Cerebellar cortex (tissue), 1 donor: ENCODE data around the gene MAL.

Experiments used
- DNase-seq: peaks from one replicate; pipeline ENCODE4 v3.0.0-alpha.2; 2015; ENCODE audit warnings: low spot score

Gene MAL

DNA sequence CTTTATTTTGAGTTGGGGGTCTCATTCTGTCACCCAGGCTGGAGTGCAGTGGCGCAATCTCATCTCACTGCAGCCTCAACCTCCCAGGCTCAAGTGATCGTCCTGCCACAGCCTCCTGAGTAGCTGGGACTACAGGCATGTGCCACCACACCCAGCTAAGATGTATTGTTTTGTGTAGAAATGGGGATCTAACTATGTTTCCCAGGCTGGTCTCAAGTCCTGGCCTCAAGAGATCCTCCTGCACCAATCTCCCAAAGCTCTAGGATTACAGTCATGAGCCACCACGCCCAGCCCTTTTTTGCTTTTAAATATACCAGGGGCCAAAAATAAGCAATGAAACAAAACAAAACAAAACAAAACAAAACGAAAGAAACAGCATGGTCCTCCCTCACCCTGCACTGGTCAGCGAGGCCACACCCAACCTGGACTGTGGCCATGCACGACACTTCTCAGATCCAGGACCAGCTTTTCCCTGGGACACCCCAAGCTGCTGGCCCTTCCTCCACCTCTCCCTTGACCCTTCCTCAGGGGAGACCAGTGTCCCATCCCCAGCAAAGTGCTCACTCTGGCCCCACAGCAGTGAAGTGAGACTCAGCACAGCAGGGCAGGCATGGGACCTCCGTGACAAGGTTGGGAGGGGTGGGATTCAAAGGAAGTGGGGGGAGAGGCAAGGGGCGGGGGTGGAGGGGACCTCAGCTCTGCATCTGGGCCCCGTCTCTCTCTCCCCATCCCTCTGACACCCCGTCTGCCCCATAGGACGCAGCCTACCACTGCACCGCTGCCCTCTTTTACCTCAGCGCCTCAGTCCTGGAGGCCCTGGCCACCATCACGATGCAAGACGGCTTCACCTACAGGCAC is 23.5 kb downstream of the MAL start:
- DNase-seq = no peak

DNA sequence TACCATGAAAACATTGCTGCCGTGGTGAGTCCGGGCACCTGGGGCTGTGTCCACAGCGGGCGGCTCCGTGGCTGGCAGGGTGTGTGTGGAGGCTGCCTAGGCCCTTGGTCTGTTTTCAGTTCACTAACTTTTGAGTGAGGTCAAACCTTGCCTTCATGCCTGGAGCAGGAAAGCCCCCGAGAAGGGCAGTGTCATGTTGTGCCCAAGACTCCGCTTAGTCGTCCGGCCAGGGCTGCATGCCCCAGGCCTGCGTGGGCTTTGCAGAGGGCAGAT is 24.1 kb downstream of the MAL start:
- no peak for DNase-seq

DNA sequence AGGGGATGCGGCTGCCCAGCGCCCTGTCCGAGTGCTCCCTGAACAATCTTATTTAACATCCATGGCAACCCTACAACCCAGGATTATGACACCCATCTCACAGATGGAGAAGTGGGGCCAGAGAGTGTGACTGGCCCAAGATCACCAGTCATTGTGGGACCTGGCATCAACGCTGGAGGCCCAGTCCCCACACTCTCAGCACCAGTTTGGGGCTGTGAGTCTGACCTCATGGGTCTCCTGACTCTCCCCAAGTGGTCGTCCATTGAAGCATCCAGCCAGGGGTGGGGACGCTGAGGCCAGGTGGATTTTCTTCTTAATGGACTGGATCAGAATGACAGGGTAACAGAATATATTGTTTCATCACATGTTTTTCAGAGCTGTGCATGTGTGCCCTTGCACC is 24.5 kb downstream of the MAL start:
- no peak for DNase-seq

DNA sequence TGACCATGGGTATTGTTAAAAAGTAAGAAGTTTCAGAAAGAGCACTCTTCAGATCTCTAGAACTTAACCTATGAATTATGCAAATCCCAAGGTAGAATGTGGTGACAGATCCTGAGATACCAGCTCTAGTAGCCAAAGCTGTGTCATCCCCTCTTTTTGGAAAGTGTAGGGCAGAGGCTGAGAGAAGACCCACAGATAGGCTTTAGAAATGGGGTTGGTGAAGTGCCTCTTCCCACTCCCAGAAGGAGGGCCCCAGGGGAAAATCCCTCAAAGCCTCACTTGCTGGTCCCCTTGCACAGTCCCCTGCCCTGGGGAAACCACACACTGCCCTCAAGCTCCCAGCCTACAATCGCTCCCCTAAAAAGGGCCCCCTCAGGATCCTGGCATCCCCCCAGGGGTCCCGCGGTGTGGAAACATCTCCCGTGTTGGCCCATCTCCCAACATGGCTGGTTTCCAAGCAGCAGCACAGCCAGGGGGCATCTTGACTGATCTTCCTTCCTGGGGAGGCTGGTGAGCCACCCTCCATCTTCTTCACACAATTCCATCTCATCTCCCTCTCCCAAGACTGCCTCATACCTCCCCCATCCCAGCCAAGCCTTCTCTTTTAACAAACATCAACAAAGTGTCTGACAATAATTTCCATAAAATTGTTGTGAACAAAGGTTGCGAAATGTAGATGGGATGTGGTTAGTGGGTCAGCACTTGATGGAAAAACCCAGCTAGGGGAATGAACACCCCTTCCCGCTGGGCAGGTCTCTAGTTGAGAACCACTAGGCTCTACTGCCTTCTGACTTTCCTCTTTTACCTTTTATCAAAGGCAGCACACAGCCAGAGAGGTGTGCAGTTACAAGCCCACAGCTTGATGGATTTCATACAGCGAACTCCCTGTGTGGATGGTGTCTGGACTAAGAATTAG is 25.1 kb downstream of the MAL start:
- DNase-seq = no peak

DNA sequence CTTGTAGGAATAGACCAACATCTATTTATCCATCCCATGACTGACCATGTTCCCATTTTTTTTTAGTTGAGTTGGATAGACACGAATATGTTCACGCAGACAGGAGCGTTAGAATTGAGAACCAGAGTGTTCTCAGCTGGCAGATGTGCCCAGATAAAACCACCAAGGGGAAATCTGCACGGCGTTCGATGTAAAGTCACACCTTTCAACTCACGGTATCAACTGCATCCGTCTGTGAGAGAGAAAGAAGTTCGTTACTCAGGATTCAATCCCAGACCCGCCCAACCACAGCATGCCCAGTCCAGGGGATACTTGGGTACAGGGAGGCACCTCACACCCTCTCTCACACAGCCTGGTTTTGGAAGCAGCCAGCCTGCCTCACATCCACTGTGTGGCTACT is 26.1 kb downstream of the MAL start:
- no peak for DNase-seq

DNA sequence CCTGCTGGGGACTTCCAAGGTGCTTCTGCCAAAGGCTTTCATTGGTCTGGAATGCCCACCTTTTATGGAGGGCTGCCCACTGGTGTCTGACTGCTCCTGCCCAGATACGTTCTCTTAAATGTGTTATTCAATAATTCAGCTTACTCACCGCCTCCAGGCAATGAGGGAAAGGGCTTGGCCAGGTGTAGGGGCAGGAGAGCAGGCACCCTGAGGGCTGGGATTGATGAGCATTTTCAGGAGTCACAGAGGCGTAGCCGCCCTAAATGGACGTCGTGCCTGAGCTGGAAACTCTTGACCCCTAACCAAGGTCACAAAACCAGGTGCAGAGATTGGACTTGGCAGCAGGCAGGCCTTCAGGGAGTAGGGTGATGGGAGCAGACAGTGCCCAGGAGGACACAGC is 26.8 kb downstream of the MAL start:
- DNase-seq = no peak

DNA sequence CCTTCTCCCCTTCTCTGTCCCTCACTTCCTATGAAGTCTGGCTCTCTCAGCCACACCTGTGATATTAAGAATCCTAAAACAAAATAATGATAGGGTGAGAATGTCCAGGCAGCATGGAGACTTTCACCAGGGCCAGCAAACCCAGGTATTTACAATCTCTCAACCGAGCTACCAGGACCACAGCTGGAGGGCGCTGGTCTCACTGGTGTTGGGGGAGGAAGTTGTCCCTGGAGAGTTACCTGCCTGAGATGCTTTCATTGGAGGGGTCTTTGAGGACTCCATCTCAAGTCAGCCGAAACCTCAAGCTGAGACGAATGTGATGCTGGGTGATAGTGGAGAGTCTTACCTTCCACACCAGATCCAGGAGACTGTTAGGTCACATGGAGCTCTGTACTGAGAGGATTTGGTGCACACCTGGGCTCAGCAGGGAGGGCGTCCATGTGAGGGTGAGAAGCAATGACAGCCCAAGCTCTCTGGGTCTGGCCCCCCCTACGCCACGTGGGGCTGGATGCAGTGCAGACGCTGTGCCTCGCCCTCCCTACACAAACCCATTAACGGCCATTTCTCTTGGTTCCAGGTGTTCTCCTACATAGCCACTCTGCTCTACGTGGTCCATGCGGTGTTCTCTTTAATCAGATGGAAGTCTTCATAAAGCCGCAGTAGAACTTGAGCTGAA is 27.4 kb downstream of the MAL start:
- DNase-seq = no peak

DNA sequence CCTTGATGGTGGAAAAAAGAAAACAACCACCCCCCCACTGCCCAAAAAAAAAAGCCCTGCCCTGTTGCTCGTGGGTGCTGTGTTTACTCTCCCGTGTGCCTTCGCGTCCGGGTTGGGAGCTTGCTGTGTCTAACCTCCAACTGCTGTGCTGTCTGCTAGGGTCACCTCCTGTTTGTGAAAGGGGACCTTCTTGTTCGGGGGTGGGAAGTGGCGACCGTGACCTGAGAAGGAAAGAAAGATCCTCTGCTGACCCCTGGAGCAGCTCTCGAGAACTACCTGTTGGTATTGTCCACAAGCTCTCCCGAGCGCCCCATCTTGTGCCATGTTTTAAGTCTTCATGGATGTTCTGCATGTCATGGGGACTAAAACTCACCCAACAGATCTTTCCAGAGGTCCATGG is 28.0 kb downstream of the MAL start:
- no peak for DNase-seq

DNA sequence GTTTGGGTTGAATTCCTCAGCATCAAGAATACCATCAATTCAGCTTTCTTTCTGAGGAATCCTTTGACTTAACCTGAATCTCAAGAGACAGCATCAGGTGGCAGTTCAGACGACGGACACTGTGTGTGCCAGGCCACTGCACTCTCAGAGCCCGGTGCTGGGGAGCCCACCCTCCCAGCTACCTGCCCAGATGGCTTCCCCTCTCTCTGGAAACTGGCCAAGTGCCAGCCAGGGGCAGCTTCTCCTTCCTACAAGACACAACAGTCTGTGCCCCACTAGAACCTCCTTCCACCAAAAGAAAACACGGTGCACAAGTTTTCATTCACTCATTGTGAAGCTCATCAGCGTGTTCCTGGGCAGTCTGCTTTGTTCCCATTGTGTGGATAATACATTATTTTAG is 28.5 kb downstream of the MAL start:
- no peak for DNase-seq

DNA sequence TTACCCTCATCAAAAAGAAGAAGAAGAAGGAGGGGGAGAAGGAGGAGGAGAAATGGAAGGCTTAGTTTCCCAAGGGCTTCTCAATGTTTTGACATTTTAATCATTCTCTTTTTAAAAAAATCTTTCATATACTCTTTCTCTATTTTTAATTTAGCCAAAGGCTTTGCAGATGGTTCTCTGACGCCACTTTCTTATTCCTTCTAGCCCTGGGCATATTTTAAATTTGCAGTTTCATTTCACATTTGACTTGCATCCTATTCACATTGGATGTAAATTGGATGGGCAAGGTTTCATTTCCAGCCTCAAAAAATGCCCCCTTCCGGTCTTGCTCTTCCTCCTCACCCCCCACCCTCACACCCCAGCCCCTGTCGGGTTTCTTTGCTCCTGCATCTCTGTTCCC is 29.8 kb downstream of the MAL start:
- DNase-seq = no peak

DNA sequence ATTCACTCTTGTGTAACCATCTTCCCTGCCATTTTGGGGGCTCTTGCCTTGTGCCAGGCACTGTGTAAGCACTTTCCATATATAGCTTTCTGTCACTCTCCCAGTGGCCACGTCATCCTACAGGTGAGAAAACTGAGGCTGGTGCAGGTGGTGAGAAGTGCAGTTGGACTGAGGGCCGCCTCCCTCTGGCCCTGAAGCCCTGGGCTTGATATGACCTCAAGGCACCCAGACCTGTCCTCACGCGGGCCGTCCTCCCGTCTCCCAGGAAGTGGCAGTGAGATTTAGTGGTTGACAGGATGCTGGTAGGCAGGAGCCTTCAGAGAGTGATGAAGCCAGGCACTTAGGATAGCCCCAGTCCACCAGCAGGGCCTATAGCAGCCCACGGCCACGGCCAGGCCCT is 30.5 kb downstream of the MAL start:
- no peak for DNase-seq

DNA sequence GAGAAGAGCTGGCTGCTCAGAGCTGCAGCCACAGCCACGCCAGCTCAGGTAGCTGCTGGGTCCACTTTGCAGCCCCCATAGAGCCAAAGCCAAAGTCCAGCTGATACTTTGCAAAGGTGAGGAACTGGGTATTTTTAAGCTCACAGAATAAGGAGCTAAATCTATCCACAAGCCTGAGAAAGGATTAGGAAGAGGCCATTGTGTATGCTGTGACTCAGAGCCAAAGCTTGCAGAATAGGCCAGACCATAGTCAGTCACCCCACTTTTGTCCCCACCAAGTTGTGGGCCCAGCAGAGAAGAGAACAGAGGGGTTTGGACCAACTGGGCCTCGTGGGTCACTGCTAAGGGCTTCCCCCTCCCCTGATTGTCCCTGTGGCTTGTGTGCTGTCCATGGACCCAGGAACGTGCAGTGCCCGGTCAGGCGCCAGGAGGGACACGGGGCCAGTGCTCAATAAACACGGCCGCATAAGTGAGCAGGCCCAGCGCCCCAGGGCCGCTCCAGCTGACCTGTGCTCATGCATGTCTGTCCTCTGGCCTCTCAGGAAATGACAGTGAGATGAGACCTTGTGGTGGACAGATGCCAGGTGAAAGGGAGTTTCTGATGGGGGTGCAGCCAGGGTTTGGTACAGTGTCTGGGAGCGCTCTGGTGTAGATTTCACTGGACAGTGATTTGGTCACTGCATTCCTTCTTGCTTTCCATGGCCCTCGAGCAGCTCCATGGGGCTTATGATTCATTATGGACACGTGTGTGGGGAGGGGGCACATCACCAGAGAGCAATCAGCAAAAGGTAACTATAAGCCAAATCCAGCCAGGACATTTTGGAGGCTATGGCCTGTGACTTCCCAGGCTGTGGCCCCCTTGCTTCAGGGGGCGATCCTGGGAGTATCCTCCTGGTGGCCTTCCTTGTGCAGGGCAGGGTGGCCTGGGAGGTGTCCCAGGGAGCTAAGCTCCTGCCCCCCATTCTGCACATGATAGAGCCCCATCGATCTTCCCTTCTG is 31.3 kb downstream of the MAL start:
- DNase-seq = no peak

DNA sequence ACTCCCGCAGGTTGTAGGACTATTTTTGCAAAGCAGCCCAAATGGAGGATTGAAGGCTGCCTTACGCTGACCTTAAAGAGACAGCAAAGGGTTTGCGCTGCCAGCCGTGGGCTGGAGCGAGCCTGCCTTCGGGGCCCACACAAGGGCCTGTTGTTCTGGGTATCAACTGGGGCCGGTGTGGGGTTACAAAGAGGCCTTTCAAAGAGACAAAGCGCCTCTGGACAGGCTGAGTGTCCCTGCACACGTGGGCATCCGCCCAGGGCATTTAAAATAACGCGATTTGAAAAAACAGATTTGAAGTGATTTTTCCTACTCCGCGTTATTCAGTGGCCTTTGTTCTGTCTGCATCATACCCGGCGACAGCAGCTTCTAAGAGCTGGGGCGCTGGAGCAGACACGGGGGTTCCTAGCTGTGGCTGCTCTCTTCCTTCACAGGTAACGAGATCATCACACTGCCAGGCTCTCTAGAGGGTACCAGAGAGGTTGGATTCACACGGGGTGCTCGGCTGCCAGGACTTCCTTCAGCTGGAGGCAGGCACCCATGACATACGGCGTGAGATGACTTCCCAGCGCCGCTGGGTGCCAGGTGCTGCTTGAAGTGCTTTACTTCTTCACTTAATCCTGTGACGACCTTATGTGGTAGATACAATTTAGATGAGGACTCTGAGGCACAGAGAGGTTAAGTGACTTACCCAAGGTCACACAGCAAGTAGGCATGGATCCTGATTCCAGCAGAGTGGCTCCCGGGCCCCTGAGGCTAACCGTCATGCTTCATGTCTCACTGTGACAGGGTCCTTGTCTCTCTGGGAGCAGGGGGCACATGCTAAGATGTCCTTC is 32.2 kb downstream of the MAL start:
- DNase-seq = no peak

DNA sequence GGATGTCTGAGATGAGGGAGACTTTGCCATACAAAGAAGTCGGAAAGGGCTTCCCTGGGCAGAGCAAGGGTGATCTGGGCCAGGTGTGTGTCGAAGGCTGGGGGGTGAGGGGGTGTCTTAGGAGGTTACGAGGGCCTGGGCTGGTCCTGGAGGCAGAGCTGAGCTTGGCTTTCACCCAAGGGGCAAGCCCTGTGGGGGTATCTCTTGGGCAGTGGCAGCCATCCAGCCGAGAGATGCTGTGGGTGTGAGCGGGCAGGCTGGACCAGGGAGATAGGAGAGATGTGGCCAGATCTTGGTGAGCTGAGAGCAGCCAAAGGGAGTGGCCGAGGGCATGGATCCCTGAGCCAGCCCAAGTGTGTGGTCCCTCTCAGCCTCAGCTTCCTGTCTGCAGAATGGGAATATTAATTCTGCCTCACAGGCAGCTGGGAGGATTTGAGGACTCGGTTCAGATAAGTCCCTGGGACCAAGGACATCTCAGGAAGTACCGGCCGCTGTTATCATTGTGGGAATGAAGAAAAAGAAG is 33.0 kb downstream of the MAL start:
- DNase-seq = no peak

DNA sequence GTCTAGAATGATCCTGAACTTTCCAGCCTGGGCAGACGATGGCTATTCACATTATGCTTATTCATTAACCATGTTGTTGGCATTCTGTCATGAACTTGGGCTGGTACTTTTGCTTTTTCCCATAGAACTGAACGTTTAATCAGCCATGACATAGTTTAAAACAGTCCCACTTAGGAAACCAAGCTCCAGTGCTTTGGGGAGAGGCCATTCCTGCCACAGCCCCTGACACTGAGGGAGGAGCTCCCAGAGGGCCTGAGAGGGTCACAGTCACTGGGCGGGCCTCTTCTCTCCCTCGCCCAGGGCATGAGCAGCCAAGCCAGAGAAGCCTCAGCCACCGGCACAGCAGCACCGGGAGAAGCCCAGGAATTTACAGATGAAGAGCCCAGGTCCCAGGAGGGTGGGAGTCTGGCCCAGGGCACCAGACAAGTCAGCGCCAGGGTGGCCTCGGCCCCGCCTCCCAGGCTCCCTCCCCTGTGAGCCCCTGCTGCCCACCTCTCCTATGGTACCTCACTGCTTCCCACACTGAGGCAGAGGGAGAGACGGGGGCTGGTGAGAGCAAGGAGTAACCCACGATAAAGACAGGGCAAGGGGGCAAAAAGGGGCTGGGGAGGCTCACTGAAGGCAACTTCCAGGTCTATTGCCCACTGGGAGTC is 33.6 kb downstream of the MAL start:
- no peak for DNase-seq

DNA sequence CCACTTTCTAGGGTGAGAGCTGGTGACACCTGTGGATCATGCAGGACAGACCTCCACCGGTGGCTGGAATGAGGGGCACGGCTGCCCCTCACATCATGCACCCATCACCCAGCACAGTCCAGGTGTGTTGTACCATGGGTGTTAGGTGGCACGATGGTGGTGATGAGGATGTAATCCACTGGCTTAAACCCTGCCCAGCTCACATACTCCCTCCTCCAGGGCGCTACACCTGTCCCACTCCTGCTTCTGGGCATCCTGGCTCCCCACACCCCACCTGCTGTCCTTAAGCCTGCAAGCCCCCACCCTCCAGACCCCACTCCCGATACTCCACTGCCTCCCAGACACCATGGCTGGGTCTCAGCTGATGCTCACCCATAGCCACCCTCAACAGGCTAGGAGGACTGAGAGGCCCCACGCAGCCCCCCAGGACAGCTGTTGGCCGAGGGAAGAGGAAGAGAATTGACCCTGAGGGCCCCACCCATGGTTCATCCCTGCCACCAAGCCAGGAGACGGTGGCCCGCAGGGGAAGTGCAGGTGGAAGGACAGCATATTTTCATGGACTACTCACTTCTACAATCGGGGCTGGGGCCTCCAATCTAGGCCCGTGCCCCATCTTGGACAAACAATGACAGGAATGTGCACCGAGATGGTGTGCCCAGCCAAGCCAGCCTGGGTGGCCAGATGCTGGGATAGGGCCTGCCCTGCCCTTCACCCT is 34.3 kb downstream of the MAL start:
- DNase-seq = no peak

DNA sequence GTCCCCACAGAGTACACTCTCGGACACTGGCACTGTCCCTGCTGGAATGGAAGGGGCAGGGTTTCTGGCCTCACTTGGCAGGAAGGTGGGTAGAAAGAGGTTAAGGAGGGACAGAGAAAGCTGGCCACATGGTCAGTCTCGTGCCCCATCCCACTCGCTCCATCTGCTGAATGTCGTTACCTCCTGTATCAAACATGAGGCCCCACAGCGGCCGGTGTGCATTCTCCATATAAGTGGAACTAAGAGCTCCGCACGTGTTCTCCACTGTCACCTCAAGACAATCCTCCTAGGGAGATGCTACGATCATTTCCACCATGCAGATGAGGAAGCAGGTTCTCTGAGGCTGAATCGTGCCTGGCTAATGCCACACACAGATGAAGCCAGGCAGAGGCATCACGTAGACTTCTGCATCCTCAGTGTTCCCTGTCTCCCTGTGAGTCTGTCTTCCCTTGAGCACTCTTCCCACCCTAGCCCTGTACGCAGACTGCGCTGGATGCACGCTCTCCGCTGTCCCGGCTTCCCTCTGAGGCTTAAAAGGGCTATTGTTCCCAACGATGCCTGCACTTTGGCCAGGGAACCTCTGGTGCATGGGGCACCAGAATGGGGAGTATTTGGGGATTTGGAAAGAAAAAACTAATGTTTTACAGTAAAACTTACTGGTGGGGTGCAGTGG is 35.1 kb downstream of the MAL start:
- DNase-seq = no peak

DNA sequence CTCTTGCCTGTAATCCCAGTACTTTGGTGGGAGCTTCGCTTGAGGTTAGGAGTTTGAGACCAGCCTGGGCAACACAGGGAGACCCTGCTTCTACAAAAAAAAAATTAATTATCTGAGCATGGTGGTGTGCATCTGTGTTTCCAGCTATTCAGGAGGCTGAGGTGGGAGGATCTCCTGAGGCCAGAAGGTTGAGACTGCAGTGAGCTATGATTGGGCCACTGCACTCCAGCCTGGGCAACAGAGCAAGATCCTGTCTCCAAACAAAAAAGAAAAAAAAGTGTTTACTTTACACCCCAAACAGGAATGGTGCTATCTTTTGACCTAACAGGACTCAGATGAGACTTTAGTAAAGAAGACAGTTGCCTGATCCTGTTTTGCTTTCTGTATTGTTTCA is 35.6 kb downstream of the MAL start:
- DNase-seq = no peak
